Naive thymus-derived CD8-positive, alpha-beta T cell (primary cell): ENCODE data around the gene OR52H1. TPM values are rescaled to one million over a fixed set of nuclear protein-coding genes. Genes with fewer than 3 reads are reported as not detected.

ENCODE experiments used
- ATAC-seq, 2 donors: fragments of 150-1000 bp; cut with Tn5 transposase in 1 of 2; sonication (Bioruptor Pico), chemical (Tn5 transposase) in 1 of 2; 1 replicate in 1 of 2; 2 replicates in 1 of 2; pipeline ENCODE4 v1.10.0; 2021; ENCODE audit warnings: mild to moderate bottlenecking in 2 of 2, moderate library complexity in 2 of 2
- POLR2A ChIA-PET: fragments of 350-600 bp; sonication (Branson Sonifier 250); formaldehyde crosslinking; loops from one replicate; lab custom pipeline; 2021; ENCODE audit warnings: antibody characterized with exemption; lab: Charles Lee
- DNase-seq, 10 donors: peaks; one replicate each; pipeline versions ENCODE4 v3.0.0 to v3.0.0-alpha.2; 2020 to 2022
- H3K27ac Mint-ChIP-seq, 10 donors: one replicate each; pipeline ENCODE4 v1.8.0; 2020 to 2022; ENCODE audit warnings: mild to moderate bottlenecking in 10 of 10, mixed read lengths in 10 of 10, moderate library complexity in 4 of 10, inconsistent platforms in 1 of 10
- H3K27me3 Mint-ChIP-seq, 5 donors: one replicate each; pipeline ENCODE4 v1.8.0; 2021 to 2022; ENCODE audit warnings: mixed read lengths in 5 of 5
- H3K36me3 Mint-ChIP-seq, 3 donors: one replicate each; pipeline ENCODE4 v1.8.0; 2020 to 2022; ENCODE audit warnings: mixed read lengths in 3 of 3, mild to moderate bottlenecking in 2 of 3, inconsistent platforms in 1 of 3
- H3K4me1 Mint-ChIP-seq, 4 donors: one replicate each; pipeline ENCODE4 v1.8.0; 2021 to 2022; ENCODE audit warnings: mixed read lengths in 4 of 4
- H3K4me3 Mint-ChIP-seq, 10 donors: one replicate each; pipeline ENCODE4 v1.8.0; 2020 to 2022; ENCODE audit warnings: mild to moderate bottlenecking in 10 of 10, mixed read lengths in 10 of 10, moderate library complexity in 6 of 10, inconsistent platforms in 1 of 10
- H3K9me3 Mint-ChIP-seq, 9 donors: one replicate each; pipeline ENCODE4 v1.8.0; 2020 to 2022; ENCODE audit warnings: mixed read lengths in 9 of 9, mild to moderate bottlenecking in 3 of 9, inconsistent platforms in 1 of 9, moderate library complexity in 1 of 9
- polyA plus RNA-seq, 3 donors: library from polyadenylated mRNA; unstranded; fragments of 300-500 nt; fragmentation: Illumina TruSeq; gene quantifications; one replicate each; pipeline ENCODE4 v1.2.3, GENCODE V29; 2021
- total RNA-seq, 8 experiments: library from RNA in 2 of 8; stranded (reverse) in 2 of 8; gene quantifications; one replicate each; pipeline ENCODE4 v1.2.3 and lab custom pipeline; 2021 to 2026

Gene OR52H1
- total and polyA plus RNA-seq, 5 experiments from 2014 or later: not detected

DNA sequence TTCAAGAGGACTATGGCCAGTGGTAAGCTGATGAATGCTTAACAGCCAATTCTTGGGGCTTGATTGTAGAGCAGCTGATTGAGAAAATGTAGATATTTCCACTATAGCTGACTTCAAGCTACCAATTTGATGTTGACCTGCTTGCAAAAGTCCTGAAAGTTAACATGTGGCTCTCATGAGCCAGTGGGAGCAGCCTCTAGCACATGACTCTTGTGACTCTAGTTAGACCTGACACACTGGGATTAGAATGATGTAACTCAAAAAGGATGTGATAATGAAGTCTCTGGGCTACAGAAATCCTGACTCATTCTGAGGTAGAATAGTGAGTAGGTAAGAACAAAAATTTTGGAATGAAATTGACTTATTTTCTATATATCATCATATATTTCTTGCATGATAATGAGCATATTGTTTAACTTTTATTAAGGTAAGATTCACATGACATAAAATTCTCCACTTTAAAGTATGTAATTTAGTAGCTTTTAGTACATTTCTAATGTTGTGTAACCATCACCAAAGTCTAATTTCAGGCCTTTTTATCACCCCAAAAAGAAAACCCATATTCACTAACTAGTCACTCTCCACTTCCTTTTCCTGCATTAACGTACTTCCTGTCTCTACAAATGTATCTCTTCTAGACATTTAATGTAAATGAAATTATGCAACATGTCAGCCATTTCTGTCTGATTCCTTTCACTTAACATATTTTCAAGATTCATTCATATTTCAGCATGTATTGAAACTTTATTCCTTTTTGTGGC is 16.1 kb upstream of the OR52H1 start:
- DNase-seq (no peak), ATAC-seq (no peak)
- peaks cover 0 to 7% (median 5%) of the 10 kb centered on the region in 3 donors for H3K36me3 Mint-ChIP-seq
- H3K4me3 Mint-ChIP-seq: no peak overlapping the region
- POLR2A ChIA-PET: no interaction called here
- no peak overlapping the region for H3K27ac Mint-ChIP-seq
- H3K27me3 Mint-ChIP-seq: peaks cover 0 to 11% (median 2%) of the 10 kb centered on the region in 5 donors
- H3K4me1 Mint-ChIP-seq: peaks cover 2 to 6% (median 5%) of the 10 kb centered on the region in 4 donors
- H3K9me3 Mint-ChIP-seq: peaks cover 0 to 13% (median 0%) of the 10 kb centered on the region in 9 donors

DNA sequence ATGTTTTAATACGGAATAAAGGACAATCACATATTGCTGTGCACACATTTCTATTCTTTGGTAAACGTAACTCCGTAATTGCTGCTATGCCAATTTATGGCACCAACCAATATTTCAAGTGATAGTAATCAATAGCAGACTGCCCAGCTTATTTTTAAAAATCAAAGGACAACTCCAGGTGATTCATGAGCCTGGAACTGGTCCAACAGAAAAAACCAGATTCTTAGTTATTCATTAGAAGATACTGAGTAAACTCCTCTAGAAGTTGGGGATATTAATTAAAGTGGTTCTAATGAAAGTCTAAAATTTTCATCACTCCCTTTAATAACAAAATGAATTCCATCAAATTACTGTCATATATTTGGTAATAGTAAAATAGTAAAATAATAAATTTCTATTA is 9.4 kb upstream of the OR52H1 start:
- ATAC-seq (no peak), DNase-seq (no peak)
- Mint-ChIP-seq H3K36me3 (peaks cover 0 to 2% (median 0%) of the 10 kb centered on the region in 3 donors), H3K9me3 (no peaks in the 10 kb centered on the region), H3K4me3 (no peak overlapping the region), H3K4me1 (peaks cover 0 to 7% (median 0%) of the 10 kb centered on the region in 4 donors), H3K27me3 (peaks cover 0 to 13% (median 2%) of the 10 kb centered on the region in 5 donors), H3K27ac (no peak overlapping the region)
- POLR2A ChIA-PET: no interaction called here

- Mint-ChIP-seq H3K4me3 (no peak overlapping the region), H3K4me1 (peaks cover 0 to 7% (median 0%) of the 10 kb centered on the region in 4 donors), H3K9me3 (no peaks in the 10 kb centered on the region), H3K27me3 (peaks cover 0 to 17% (median 3%) of the 10 kb centered on the region in 5 donors), H3K36me3 (peaks cover 0 to 2% (median 0%) of the 10 kb centered on the region in 3 donors), H3K27ac (no peak overlapping the region)
- POLR2A ChIA-PET: no interaction called here
- ATAC-seq (no peak), DNase-seq (no peak)
Measured at GRCh38 chr11:5556596-5557188, 8.4 kb upstream of the OR52H1 start.

GRCh38 chr11:5553343-5553742 is 5.0 kb upstream of the OR52H1 start:
- POLR2A ChIA-PET: no interaction called here
- Mint-ChIP-seq H3K4me1 (peaks cover 0 to 7% (median 0%) of the 10 kb centered on the region in 4 donors), H3K4me3 (no peak overlapping the region), H3K27me3 (peaks cover 0 to 9% (median 4%) of the 10 kb centered on the region in 5 donors), H3K27ac (no peak overlapping the region), H3K9me3 (peaks cover 0 to 6% (median 1%) of the 10 kb centered on the region in 9 donors), H3K36me3 (peaks cover 0 to 9% (median 0%) of the 10 kb centered on the region in 3 donors)
- DNase-seq (no peak), ATAC-seq (no peak)

GRCh38 chr11:5550440-5551095 is 2.2 kb upstream of the OR52H1 start:
- Mint-ChIP-seq H3K4me3 (no peak overlapping the region), H3K27ac (no peak overlapping the region), H3K4me1 (peaks cover 0 to 7% (median 0%) of the 10 kb centered on the region in 4 donors), H3K9me3 (peaks cover 0 to 6% (median 1%) of the 10 kb centered on the region in 9 donors), H3K36me3 (peaks cover 0 to 9% (median 0%) of the 10 kb centered on the region in 3 donors), H3K27me3 (peaks cover 0 to 8% (median 4%) of the 10 kb centered on the region in 5 donors)
- DNase-seq (no peak), ATAC-seq (no peak)
- POLR2A ChIA-PET: no interaction called here

DNA sequence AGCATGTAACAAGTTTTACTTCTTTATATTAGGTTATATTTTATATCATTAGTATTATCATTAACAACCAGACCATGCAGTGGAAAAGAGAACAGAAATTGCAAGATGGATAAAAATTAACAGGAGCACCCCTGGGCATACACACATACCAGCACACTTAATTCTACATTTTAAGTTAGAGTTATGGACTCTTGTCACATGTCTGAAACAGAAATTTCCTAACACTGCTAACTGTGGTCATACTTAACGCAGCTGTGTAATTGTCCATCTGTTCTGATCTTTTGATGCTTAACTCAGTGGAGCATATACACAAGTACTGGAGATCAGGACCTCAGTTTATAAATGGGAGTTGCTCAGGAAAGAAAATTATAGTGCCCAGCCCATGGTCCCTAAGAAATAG is 358 bp downstream of the OR52H1 start:
- Mint-ChIP-seq H3K27ac (no peak overlapping the region), H3K36me3 (peaks cover 0 to 9% (median 0%) of the 10 kb centered on the region in 3 donors), H3K9me3 (peaks cover 0 to 6% (median 1%) of the 10 kb centered on the region in 9 donors), H3K27me3 (peaks cover 0 to 8% (median 3%) of the 10 kb centered on the region in 5 donors), H3K4me3 (no peak overlapping the region), H3K4me1 (no peaks in the 10 kb centered on the region)
- POLR2A ChIA-PET: no interaction called here
- ATAC-seq (no peak), DNase-seq (no peak)

- Mint-ChIP-seq H3K4me3 (no peak overlapping the region), H3K4me1 (no peaks in the 10 kb centered on the region), H3K36me3 (peaks cover 0 to 9% (median 0%) of the 10 kb centered on the region in 3 donors), H3K9me3 (peaks cover 0 to 6% (median 1%) of the 10 kb centered on the region in 9 donors), H3K27ac (no peak overlapping the region), H3K27me3 (peaks cover 0 to 3% (median 1%) of the 10 kb centered on the region in 5 donors)
- POLR2A ChIA-PET: no interaction called here
- ATAC-seq: no peak
- DNase-seq: no peak
Measured at GRCh38 chr11:5546457-5546856, 1.9 kb downstream of the OR52H1 start.

- no peak overlapping the region for H3K4me3 Mint-ChIP-seq
- H3K36me3 Mint-ChIP-seq: no peaks in the 10 kb centered on the region
- H3K27me3 Mint-ChIP-seq: peaks cover 0 to 7% (median 1%) of the 10 kb centered on the region in 5 donors
- ATAC-seq: no peak
- H3K4me1 Mint-ChIP-seq: no peaks in the 10 kb centered on the region
- H3K27ac Mint-ChIP-seq: no peak overlapping the region
- DNase-seq: no peak
- H3K9me3 Mint-ChIP-seq: peaks cover 0 to 13% (median 7%) of the 10 kb centered on the region in 9 donors
- POLR2A ChIA-PET: no interaction called here
Measured at GRCh38 chr11:5541427-5541826, 6.9 kb downstream of the OR52H1 start.

GRCh38 chr11:5536482-5536881 is 11.9 kb downstream of the OR52H1 start:
- ATAC-seq (no peak), DNase-seq (no peak)
- Mint-ChIP-seq H3K27ac (no peak overlapping the region), H3K9me3 (peaks cover 0 to 13% (median 7%) of the 10 kb centered on the region in 9 donors), H3K36me3 (no peaks in the 10 kb centered on the region), H3K27me3 (peaks cover 0 to 7% (median 1%) of the 10 kb centered on the region in 5 donors), H3K4me3 (no peak overlapping the region), H3K4me1 (no peaks in the 10 kb centered on the region)
- POLR2A ChIA-PET: no interaction called here

GRCh38 chr11:5534046-5534445 is 14.3 kb downstream of the OR52H1 start:
- Mint-ChIP-seq H3K9me3 (peaks cover 0 to 13% (median 7%) of the 10 kb centered on the region in 9 donors), H3K4me3 (no peak overlapping the region), H3K27ac (no peak overlapping the region), H3K36me3 (no peaks in the 10 kb centered on the region), H3K4me1 (no peaks in the 10 kb centered on the region), H3K27me3 (peaks cover 0 to 4% (median 0%) of the 10 kb centered on the region in 5 donors)
- DNase-seq (no peak), ATAC-seq (no peak)
- POLR2A ChIA-PET: no interaction called here

DNA sequence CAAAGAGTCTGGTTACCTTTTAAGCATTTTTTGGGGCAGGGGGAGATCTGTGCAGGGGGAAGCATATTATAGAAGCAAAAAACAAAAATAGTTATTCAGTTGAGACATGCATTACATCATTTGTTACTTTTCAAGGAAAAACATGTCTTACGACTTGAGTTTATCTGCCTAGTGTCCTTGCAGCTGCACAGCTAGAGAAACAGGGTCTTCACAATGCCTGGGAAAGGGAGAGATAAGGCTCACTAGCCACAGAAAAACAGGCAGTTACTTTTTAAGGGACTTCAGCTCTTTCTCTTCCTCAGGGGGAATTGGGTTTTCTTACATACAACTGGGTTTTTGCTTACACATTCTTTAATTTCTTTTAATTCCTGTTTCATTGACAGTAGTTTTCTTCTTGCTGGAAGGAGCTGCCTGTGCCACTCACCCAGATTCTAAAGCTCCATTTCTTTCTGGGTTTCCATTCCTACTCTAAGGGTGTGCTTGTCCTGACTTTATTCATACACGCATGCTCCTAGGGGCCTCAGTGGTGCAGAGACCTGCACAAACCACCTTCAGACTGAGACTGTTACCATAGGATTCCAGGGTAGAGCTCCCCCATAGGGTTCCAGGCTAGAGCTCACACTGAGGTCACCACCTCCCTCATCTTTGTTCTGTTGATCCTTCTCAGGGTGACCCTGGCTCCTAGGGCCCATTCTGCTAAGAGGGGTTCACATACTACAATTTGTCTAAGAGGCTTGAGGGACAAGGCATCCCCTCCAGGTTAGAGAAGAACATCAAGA is 17.1 kb downstream of the OR52H1 start:
- no peak for ATAC-seq

DNA sequence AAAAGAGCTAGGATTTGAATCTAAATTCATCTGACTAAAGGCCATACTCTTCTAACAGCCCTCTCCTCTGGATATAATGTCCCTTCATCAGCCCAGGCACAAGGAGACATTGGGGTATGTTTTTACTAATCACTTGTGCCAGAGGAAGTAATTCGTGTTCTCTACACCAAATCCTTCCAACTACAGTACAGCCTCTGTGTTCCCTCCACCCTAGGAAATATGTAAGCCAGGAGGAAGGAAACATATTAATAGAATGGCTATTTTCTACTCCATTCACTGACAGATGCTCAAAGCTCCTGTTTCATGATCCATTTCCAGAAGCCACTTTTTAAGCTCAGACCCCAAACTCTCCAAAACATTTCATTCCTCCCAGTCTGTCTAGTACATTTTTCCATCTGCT is 19.8 kb downstream of the OR52H1 start:
- ATAC-seq (no peak), DNase-seq (no peak)

More for the DNA sequence above, 17.1 kb downstream of the OR52H1 start:
- H3K27me3 Mint-ChIP-seq: peaks cover 0 to 17% (median 0%) of the 10 kb centered on the region in 5 donors
- DNase-seq: no peak
- H3K27ac Mint-ChIP-seq: no peak overlapping the region
- POLR2A ChIA-PET: no interaction called here
- no peaks in the 10 kb centered on the region for H3K36me3 Mint-ChIP-seq
- no peaks in the 10 kb centered on the region for H3K9me3 Mint-ChIP-seq
- no peaks in the 10 kb centered on the region for H3K4me1 Mint-ChIP-seq
- H3K4me3 Mint-ChIP-seq: no peak overlapping the region

More for the DNA sequence above, 19.8 kb downstream of the OR52H1 start:
- Mint-ChIP-seq H3K36me3 (no peaks in the 10 kb centered on the region), H3K27me3 (peaks cover 0 to 17% (median 0%) of the 10 kb centered on the region in 5 donors), H3K27ac (no peak overlapping the region), H3K4me1 (no peaks in the 10 kb centered on the region), H3K9me3 (no peaks in the 10 kb centered on the region), H3K4me3 (no peak overlapping the region)
- POLR2A ChIA-PET: no interaction called here
